DND-41 (cell line): Measurements from ENCODE around the gene SLC36A3.

Experiments
- EZH2 ChIP-seq: IDR thresholded peaks from 3 replicates; pipeline ENCODE4 v1.6.1; 2012; ENCODE audit warnings: borderline replicate concordance, low read depth, mild to moderate bottlenecking, moderate library complexity, low read length, inconsistent platforms; ENCODE audit not compliant: severe bottlenecking
- TF ChIP-seq, protein P1 (sequence below): IDR thresholded peaks from 2 replicates; pipeline ENCODE4 v1.5.1; 2012; ENCODE audit warnings: borderline replicate concordance, low read length, moderate library complexity, mild to moderate bottlenecking; ENCODE audit not compliant: poor library complexity, severe bottlenecking; ENCODE audit errors: extremely low read depth

DNA sequence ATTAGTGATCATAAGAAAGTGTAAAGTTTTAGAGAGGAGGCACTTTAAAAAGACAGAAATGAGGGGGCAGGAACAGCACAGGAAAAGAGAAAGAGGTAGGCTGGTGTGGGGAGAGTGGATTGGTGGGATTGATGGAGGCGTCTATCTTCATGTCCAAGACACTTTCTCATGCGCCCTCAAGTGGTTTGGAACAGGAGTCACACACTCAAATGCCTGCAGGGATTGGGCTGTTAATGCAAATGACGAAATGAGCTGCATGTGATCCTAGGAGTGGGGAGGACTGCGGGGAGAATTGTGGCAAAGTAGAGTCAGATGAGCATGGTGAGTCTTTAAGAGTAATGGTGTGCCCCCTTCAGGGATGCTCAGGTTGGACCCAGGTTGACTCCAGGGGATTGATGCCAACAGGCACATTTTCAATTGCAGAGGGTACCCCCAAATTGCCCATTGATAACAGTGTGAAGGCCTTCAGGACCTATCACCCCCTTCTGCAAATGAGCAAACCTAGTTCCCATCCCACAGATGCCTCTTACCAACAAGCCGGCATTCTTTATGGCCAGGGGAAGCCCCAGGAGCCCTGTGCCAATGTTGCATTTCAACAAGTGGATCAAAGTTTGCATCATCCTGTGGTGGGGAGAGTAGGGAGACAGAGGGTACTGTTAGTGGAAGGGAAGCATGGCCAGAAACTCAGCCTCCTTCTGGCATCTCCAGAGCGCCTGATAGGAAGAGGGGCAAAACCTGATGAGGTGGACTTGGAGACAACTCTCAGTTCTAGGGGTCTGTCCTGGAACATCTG lies 5.3 kb downstream of the SLC36A3 start:
- TF ChIP-seq, protein P1, sequence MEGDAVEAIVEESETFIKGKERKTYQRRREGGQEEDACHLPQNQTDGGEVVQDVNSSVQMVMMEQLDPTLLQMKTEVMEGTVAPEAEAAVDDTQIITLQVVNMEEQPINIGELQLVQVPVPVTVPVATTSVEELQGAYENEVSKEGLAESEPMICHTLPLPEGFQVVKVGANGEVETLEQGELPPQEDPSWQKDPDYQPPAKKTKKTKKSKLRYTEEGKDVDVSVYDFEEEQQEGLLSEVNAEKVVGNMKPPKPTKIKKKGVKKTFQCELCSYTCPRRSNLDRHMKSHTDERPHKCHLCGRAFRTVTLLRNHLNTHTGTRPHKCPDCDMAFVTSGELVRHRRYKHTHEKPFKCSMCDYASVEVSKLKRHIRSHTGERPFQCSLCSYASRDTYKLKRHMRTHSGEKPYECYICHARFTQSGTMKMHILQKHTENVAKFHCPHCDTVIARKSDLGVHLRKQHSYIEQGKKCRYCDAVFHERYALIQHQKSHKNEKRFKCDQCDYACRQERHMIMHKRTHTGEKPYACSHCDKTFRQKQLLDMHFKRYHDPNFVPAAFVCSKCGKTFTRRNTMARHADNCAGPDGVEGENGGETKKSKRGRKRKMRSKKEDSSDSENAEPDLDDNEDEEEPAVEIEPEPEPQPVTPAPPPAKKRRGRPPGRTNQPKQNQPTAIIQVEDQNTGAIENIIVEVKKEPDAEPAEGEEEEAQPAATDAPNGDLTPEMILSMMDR, result peak; percentile 62
- TF ChIP-seq EZH2, result no peak
